Stimulated activated naive CD8-positive, alpha-beta T cell treated with anti-CD3 and anti-CD28 coated beads, Interleukin-15, amount 100 ng/mL, for 72 hours (primary cell): ENCODE data around the gene ISY1.
"Not testable (repeated sequence)": the region's sequence is repeated elsewhere in the genome, so short reads cannot be mapped to it uniquely, and the experiment has no call there.

Experiments
- ATAC-seq: fragments of 150-1000 bp; cut with Tn5 transposase; 2 replicates; pipeline ENCODE4 v1.10.0; 2021; ENCODE audit warnings: mild to moderate bottlenecking, moderate library complexity
- DNase-seq, 2 donors: peaks; one replicate each; pipeline ENCODE4 v3.0.0; 2021 to 2022
- H3K27ac Mint-ChIP-seq, 2 donors: one replicate each; pipeline ENCODE4 v1.8.0; 2022; ENCODE audit warnings: mild to moderate bottlenecking in 2 of 2, mixed read lengths in 2 of 2, moderate library complexity in 2 of 2
- H3K27me3 Mint-ChIP-seq: one replicate; pipeline ENCODE4 v1.8.0; 2022; ENCODE audit warnings: mixed read lengths
- H3K4me1 Mint-ChIP-seq: one replicate; pipeline ENCODE4 v1.8.0; 2022; ENCODE audit warnings: mild to moderate bottlenecking, mixed read lengths
- H3K4me3 Mint-ChIP-seq, 2 donors: one replicate each; pipeline ENCODE4 v1.8.0; 2022; ENCODE audit warnings: mild to moderate bottlenecking in 2 of 2, mixed read lengths in 2 of 2, moderate library complexity in 1 of 2
- H3K9me3 Mint-ChIP-seq, 2 donors: one replicate each; pipeline ENCODE4 v1.8.0; 2022; ENCODE audit warnings: mixed read lengths in 2 of 2

The ISY1 gene

GRCh38 chr3:129160891-129161859, at the start of gene ISY1:
Gene ISY1, minus strand, starts transcription at chr3:129161063. Its CDS starts 88 bp downstream, at chr3:129160975.
- Mint-ChIP-seq H3K4me3 (peak within 1 kb of the TSS; percentile 88 to 96), H3K4me1 (peaks cover 35% of the 10 kb centered on the region), H3K9me3 (no peaks in the 10 kb centered on the region), H3K27ac (peak within 1 kb of the TSS; percentile 98 to 99), H3K27me3 (no peaks in the 10 kb centered on the region)
- DNase-seq, result peak; percentile 90 to 93
- ATAC-seq, result peak; percentile 89

GRCh38 chr3:129207479-129207878, 46.6 kb upstream of the ISY1 start:
- DNase-seq, result no peak
- no peak for ATAC-seq
- H3K4me3 Mint-ChIP-seq, result no peak overlapping the region
- no peaks in the 10 kb centered on the region for H3K4me1 Mint-ChIP-seq
- H3K9me3 Mint-ChIP-seq, result no peaks in the 10 kb centered on the region
- peaks cover 7% of the 10 kb centered on the region for H3K27me3 Mint-ChIP-seq
- H3K27ac Mint-ChIP-seq, result no peak overlapping the region

- Mint-ChIP-seq H3K4me1 (no peaks in the 10 kb centered on the region), H3K9me3 (no peaks in the 10 kb centered on the region), H3K4me3 (no peak overlapping the region), H3K27me3 (peaks cover 5% of the 10 kb centered on the region), H3K27ac (peak overlapping the region; percentile 27 to 52)
- ATAC-seq, result no peak
- DNase-seq, result no peak
Measured at GRCh38 chr3:129205109-129205832, 44.4 kb upstream of the ISY1 start.

GRCh38 chr3:129204473-129204872, 43.6 kb upstream of the ISY1 start:
- H3K4me3 Mint-ChIP-seq, result no peak overlapping the region
- H3K4me1 Mint-ChIP-seq, result no peaks in the 10 kb centered on the region
- no peaks in the 10 kb centered on the region for H3K27me3 Mint-ChIP-seq
- no peak for DNase-seq
- H3K9me3 Mint-ChIP-seq, result no peaks in the 10 kb centered on the region
- H3K27ac Mint-ChIP-seq, result no peak overlapping the region
- no peak for ATAC-seq

- no peak overlapping the region for H3K4me3 Mint-ChIP-seq
- no peak for ATAC-seq
Measured at GRCh38 chr3:129199366-129199765, 38.5 kb upstream of the ISY1 start.

GRCh38 chr3:129197321-129197720, 36.5 kb upstream of the ISY1 start:
- ATAC-seq (no peak), DNase-seq (no peak)
- H3K4me1 Mint-ChIP-seq, result peaks cover 18% of the 10 kb centered on the region
- no peak overlapping the region for H3K4me3 Mint-ChIP-seq
- no peaks in the 10 kb centered on the region for H3K9me3 Mint-ChIP-seq
- no peaks in the 10 kb centered on the region for H3K27me3 Mint-ChIP-seq
- H3K27ac Mint-ChIP-seq, result no peak overlapping the region

More at GRCh38 chr3:129199366-129199765, 38.5 kb upstream of the ISY1 start:
- Mint-ChIP-seq H3K27ac (no peak overlapping the region), H3K4me1 (peaks cover 18% of the 10 kb centered on the region), H3K27me3 (no peaks in the 10 kb centered on the region), H3K9me3 (no peaks in the 10 kb centered on the region)
- no peak for DNase-seq

- H3K27ac Mint-ChIP-seq, result no peak overlapping the region
- H3K4me1 Mint-ChIP-seq, result peaks cover 18% of the 10 kb centered on the region
- H3K27me3 Mint-ChIP-seq, result no peaks in the 10 kb centered on the region
- no peaks in the 10 kb centered on the region for H3K9me3 Mint-ChIP-seq
- DNase-seq (no peak), ATAC-seq (no peak)
- H3K4me3 Mint-ChIP-seq, result no peak overlapping the region
Measured at GRCh38 chr3:129196601-129197000, 35.7 kb upstream of the ISY1 start.

- H3K27me3 Mint-ChIP-seq, result no peaks in the 10 kb centered on the region
- no peaks in the 10 kb centered on the region for H3K9me3 Mint-ChIP-seq
- H3K4me1 Mint-ChIP-seq, result peaks cover 18% of the 10 kb centered on the region
- DNase-seq (no peak), ATAC-seq (no peak)
- no peak overlapping the region for H3K4me3 Mint-ChIP-seq
- H3K27ac Mint-ChIP-seq, result no peak overlapping the region
Measured at GRCh38 chr3:129195731-129196256, 34.9 kb upstream of the ISY1 start.

- peak; percentile 37 for ATAC-seq
- DNase-seq, H3K27ac Mint-ChIP-seq, H3K4me3 Mint-ChIP-seq, H3K9me3 Mint-ChIP-seq, H3K27me3 Mint-ChIP-seq: not testable (repeated sequence)
- H3K4me1 Mint-ChIP-seq, result peaks cover 15% of the 10 kb centered on the region
Measured at GRCh38 chr3:129189793-129190192, 28.9 kb upstream of the ISY1 start.

- DNase-seq, result no peak
- no peak for ATAC-seq
- no peaks in the 10 kb centered on the region for H3K27me3 Mint-ChIP-seq
- H3K4me3 Mint-ChIP-seq, result no peak overlapping the region
- H3K4me1 Mint-ChIP-seq, result peaks cover 20% of the 10 kb centered on the region
- peak overlapping the region in 1 of 2 donors; percentile 72 for H3K27ac Mint-ChIP-seq
- H3K9me3 Mint-ChIP-seq, result no peaks in the 10 kb centered on the region
Measured at GRCh38 chr3:129187857-129188256, 27.0 kb upstream of the ISY1 start.

GRCh38 chr3:129185783-129186182, 24.9 kb upstream of the ISY1 start:
- H3K4me3 Mint-ChIP-seq, result peak overlapping the region in 1 of 2 donors; percentile 21
- DNase-seq (no peak), ATAC-seq (no peak)
- peaks cover 36% of the 10 kb centered on the region for H3K4me1 Mint-ChIP-seq
- H3K27me3 Mint-ChIP-seq, result no peaks in the 10 kb centered on the region
- H3K27ac Mint-ChIP-seq, result peak overlapping the region in 1 of 2 donors; percentile 76
- no peaks in the 10 kb centered on the region for H3K9me3 Mint-ChIP-seq

GRCh38 chr3:129184784-129185542, 24.1 kb upstream of the ISY1 start:
- Mint-ChIP-seq H3K4me3 (peak overlapping the region; percentile 96), H3K27ac (peak overlapping the region; percentile 100), H3K4me1 (peaks cover 43% of the 10 kb centered on the region)
- DNase-seq, H3K27me3 Mint-ChIP-seq, ATAC-seq, H3K9me3 Mint-ChIP-seq: not testable (repeated sequence)

GRCh38 chr3:129184396-129184657, 23.5 kb upstream of the ISY1 start:
- Mint-ChIP-seq H3K27ac (peak overlapping the region; percentile 100), H3K27me3 (no peaks in the 10 kb centered on the region), H3K4me3 (peak overlapping the region; percentile 96), H3K4me1 (peaks cover 48% of the 10 kb centered on the region), H3K9me3 (no peaks in the 10 kb centered on the region)
- DNase-seq, result no peak
- peak; percentile 14 for ATAC-seq

GRCh38 chr3:129183569-129184395, 22.9 kb upstream of the ISY1 start, which contains the start of gene CNBP:
Gene CNBP, minus strand, starts transcription at chr3:129183896. Its CDS starts 12,139 bp downstream, at chr3:129171757.
- Mint-ChIP-seq H3K4me1 (peaks cover 54% of the 10 kb centered on the region), H3K9me3 (no peaks in the 10 kb centered on the region), H3K27me3 (no peaks in the 10 kb centered on the region), H3K27ac (peak within 1 kb of the TSS; percentile 100), H3K4me3 (peak within 1 kb of the TSS; percentile 96)
- DNase-seq (peak; percentile 93 to 95), ATAC-seq (peak; percentile 98)
